PC-9 (cell line): ENCODE data around the gene HSD3B2. TPM values are rescaled to one million over a fixed set of nuclear protein-coding genes. Genes with fewer than 3 reads are reported as not detected.

Experiments used
- BruUV-seq: library from RNA; stranded (reverse); fragments of 400-500 nt; replicated peaks from 2 replicates; lab custom pipeline; 2021; lab: Mats Ljungman, UMichigan
- CTCF ChIA-PET: fragments of 300-600 bp; sonication (Branson Sonifier 250); formaldehyde crosslinking; loops from one replicate; lab custom pipeline; 2022; ENCODE audit warnings: antibody characterized with exemption; lab: Charles Lee
- POLR2A ChIA-PET: fragments of 300-600 bp; sonication (Branson Sonifier 250); formaldehyde crosslinking; loops from one replicate; lab custom pipeline; 2022; ENCODE audit warnings: antibody characterized with exemption; ENCODE audit not compliant: unreplicated experiment; lab: Charles Lee
- DNase-seq, 2 experiments: peaks; one replicate each; pipeline versions ENCODE4 v3.0.0 to v3.0.0-alpha.2; 2015 to 2022; ENCODE audit warnings: mixed read lengths in 1 of 2
- H2AFZ ChIP-seq: fragments of 200-600 bp; sonication (generic); 2 replicates; pipeline ENCODE4 v1.8.1; 2017; ENCODE audit warnings: antibody characterized with exemption
- H3F3A ChIP-seq: fragments of 200-600 bp; sonication (generic); 2 replicates; pipeline ENCODE4 v1.8.1; 2017; ENCODE audit warnings: antibody characterized with exemption, mild to moderate bottlenecking, low read depth; ENCODE audit not compliant: insufficient read depth
- H3K27ac ChIP-seq: fragments of 200-600 bp; sonication (generic); 2 replicates; pipeline ENCODE4 v1.6.1; 2016; ENCODE audit warnings: mixed run types
- H3K27me3 ChIP-seq: fragments of 200-600 bp; sonication (generic); 2 replicates; pipeline ENCODE4 v1.6.1; 2016; ENCODE audit warnings: low read depth, mixed run types; ENCODE audit not compliant: insufficient read depth
- H3K36me3 ChIP-seq: fragments of 200-600 bp; sonication (generic); 2 replicates; pipeline ENCODE4 v1.6.1; 2016; ENCODE audit warnings: low read depth, mixed run types
- H3K4me1 ChIP-seq: fragments of 200-600 bp; sonication (generic); replicated peaks from 2 replicates; pipeline ENCODE4 v1.6.1; 2016; ENCODE audit warnings: mixed run types; ENCODE audit not compliant: insufficient read depth
- H3K4me2 ChIP-seq: fragments of 200-600 bp; sonication (generic); 2 replicates; pipeline ENCODE4 v1.6.1; 2017; ENCODE audit warnings: mixed run types
- H3K4me3 ChIP-seq: fragments of 200-600 bp; sonication (generic); 2 replicates; pipeline ENCODE4 v1.6.1; 2016; ENCODE audit warnings: mixed run types
- H3K79me2 ChIP-seq: fragments of 200-600 bp; sonication (generic); 2 replicates; pipeline ENCODE4 v1.6.1; 2017; ENCODE audit warnings: low read depth, mixed run types
- H3K9me2 ChIP-seq: fragments of 200-600 bp; sonication (generic); 2 replicates; pipeline ENCODE4 v1.8.1; 2017; ENCODE audit warnings: mild to moderate bottlenecking; ENCODE audit not compliant: insufficient read depth
- H3K9me3 ChIP-seq: fragments of 200-600 bp; sonication (generic); 2 replicates; pipeline ENCODE4 v1.8.1; 2016; ENCODE audit warnings: low read depth; ENCODE audit not compliant: insufficient read depth
- H4K20me1 ChIP-seq: fragments of 200-600 bp; sonication (generic); 2 replicates; pipeline ENCODE4 v1.8.1; 2017; ENCODE audit not compliant: insufficient read depth
- EZH2 ChIP-seq: fragments of 200-600 bp; sonication (generic); IDR thresholded peaks from 2 replicates; pipeline ENCODE4 v1.8.0; 2017; ENCODE audit warnings: antibody characterized with exemption, low read depth
- intact Hi-C: fragments of 100-400 bp; cut with micrococcal nuclease; formaldehyde crosslinking; loops from one replicate; pipeline ENCODE4 v1.10.0; 2022; ENCODE audit not compliant: unreplicated experiment
- total RNA-seq: library from RNA; stranded (reverse); gene quantifications from 2 replicates; pipeline ENCODE4 v1.2.3, GENCODE V29; 2021
- TF ChIP-seq, protein P1 (sequence below): fragments of 200-600 bp; sonication (generic); conservative IDR thresholded peaks from 2 replicates; pipeline ENCODE4 v1.6.1; 2017; ENCODE audit warnings: mixed run types, antibody characterized with exemption, mild to moderate bottlenecking, moderate library complexity

HSD3B2 gene
- total RNA-seq, 1 experiment from 2014 or later, result not detected

DNA sequence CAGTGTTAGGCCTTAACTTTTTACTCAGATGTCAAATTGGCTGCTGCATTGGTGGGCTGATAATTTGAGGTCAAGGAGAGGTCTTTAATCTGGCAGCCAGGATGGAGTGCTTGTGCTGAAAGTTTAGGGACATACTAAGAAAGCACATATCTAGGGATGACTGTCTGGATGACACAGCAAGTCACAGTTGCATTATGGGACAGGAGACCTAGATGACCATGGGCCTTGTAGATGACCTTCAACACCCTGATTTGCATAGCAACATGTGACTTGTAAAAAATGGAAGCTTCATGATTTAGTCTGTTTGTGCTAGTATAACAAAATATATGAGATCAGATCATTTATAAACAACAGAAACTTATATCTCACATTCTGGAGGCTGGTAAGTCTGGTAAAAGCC, 18.0 kb upstream of the HSD3B2 start:
- intact Hi-C loops, result no loop called here
- H2AFZ ChIP-seq, result no peak overlapping the region
- H3K27me3 ChIP-seq, result 0 out of 2 replicates have a peak, but pooled peaks cover 8% of the 10 kb centered on the region
- no peaks in the 10 kb centered on the region for H4K20me1 ChIP-seq
- H3K79me2 ChIP-seq, result no peaks in the 10 kb centered on the region
- ChIA-PET POLR2A (no interaction called here), CTCF (no interaction called here)
- DNase-seq, result no peak
- H3K9me2 ChIP-seq, result peaks cover 7% of the 10 kb centered on the region; the same call in 1 of the 2 replicates
- H3F3A ChIP-seq, result no peaks in the 10 kb centered on the region
- no peaks in the 10 kb centered on the region for H3K36me3 ChIP-seq
- no peak overlapping the region for H3K4me2 ChIP-seq
- no peaks in the 10 kb centered on the region for H3K4me1 ChIP-seq
- no TSS peak for BruUV-seq
- no peak overlapping the region for H3K4me3 ChIP-seq
- no peaks in the 10 kb centered on the region for H3K9me3 ChIP-seq
- H3K27ac ChIP-seq, result no peak overlapping the region
- TF ChIP-seq, protein P1, sequence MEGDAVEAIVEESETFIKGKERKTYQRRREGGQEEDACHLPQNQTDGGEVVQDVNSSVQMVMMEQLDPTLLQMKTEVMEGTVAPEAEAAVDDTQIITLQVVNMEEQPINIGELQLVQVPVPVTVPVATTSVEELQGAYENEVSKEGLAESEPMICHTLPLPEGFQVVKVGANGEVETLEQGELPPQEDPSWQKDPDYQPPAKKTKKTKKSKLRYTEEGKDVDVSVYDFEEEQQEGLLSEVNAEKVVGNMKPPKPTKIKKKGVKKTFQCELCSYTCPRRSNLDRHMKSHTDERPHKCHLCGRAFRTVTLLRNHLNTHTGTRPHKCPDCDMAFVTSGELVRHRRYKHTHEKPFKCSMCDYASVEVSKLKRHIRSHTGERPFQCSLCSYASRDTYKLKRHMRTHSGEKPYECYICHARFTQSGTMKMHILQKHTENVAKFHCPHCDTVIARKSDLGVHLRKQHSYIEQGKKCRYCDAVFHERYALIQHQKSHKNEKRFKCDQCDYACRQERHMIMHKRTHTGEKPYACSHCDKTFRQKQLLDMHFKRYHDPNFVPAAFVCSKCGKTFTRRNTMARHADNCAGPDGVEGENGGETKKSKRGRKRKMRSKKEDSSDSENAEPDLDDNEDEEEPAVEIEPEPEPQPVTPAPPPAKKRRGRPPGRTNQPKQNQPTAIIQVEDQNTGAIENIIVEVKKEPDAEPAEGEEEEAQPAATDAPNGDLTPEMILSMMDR, result no peak
- TF ChIP-seq EZH2, result no peak

DNA sequence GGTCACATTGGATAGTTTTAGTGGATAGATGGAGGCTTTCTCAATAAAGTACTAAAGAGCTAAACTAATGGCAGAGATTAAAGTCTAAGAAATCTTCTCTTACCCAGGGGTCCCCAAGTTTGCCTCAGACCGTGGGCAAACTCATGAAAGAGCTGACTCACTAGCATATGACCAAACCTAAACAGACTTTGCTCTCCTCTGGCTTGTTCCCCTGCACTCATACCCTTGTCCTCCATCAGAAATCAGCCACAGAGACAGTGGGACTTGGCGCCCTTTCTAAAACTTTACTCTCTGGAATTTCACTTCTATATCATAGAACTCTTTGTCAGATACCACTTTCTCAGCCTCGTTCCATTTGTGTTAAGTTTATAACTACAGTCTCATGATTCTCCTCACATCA, 17.0 kb upstream of the HSD3B2 start:
- Histone ChIP-seq H3K4me1 (no peaks in the 10 kb centered on the region), H3K36me3 (no peaks in the 10 kb centered on the region), H4K20me1 (no peaks in the 10 kb centered on the region), H3K79me2 (no peaks in the 10 kb centered on the region), H3K27ac (no peak overlapping the region), H3K4me2 (no peak overlapping the region), H2AFZ (no peak overlapping the region), H3K9me3 (no peaks in the 10 kb centered on the region), H3K27me3 (0 out of 2 replicates have a peak, but pooled peaks cover under 1% of the 10 kb centered on the region), H3K4me3 (no peak overlapping the region), H3K9me2 (peaks cover 7% of the 10 kb centered on the region; the same call in 1 of the 2 replicates), H3F3A (no peaks in the 10 kb centered on the region)
- POLR2A ChIA-PET, result no interaction called here
- no peak for DNase-seq
- TF ChIP-seq EZH2, result no peak
- TF ChIP-seq, protein P1, result no peak
- intact Hi-C loops, result no loop called here
- CTCF ChIA-PET, result no interaction called here
- no TSS peak for BruUV-seq

- no peak overlapping the region for H3K4me3 ChIP-seq
- no peak overlapping the region for H3K4me2 ChIP-seq
- H3F3A ChIP-seq, result no peaks in the 10 kb centered on the region
- CTCF ChIA-PET, result no interaction called here
- H3K36me3 ChIP-seq, result no peaks in the 10 kb centered on the region
- no TSS peak for BruUV-seq
- TF ChIP-seq, protein P1, result no peak
- no peak for TF ChIP-seq EZH2
- no peak overlapping the region for H2AFZ ChIP-seq
- peaks cover 4% of the 10 kb centered on the region; the same call in 1 of the 2 replicates for H3K27me3 ChIP-seq
- POLR2A ChIA-PET, result no interaction called here
- no peaks in the 10 kb centered on the region for H3K9me2 ChIP-seq
- H3K79me2 ChIP-seq, result no peaks in the 10 kb centered on the region
- intact Hi-C loops, result no loop called here
- no peaks in the 10 kb centered on the region for H3K4me1 ChIP-seq
- no peaks in the 10 kb centered on the region for H3K9me3 ChIP-seq
- no peak for DNase-seq
- no peaks in the 10 kb centered on the region for H4K20me1 ChIP-seq
- H3K27ac ChIP-seq, result no peak overlapping the region
Measured at GRCh38 chr1:119404736-119405135, 10.2 kb upstream of the HSD3B2 start.
